SK-N-SH treated with all-trans-retinoic acid at 6 μM for 48 hours (cell line): ENCODE data around the gene RPRD1B.

Experiments
- ATAC-seq: fragments of 200-7000 bp; cut with Tn5 transposase; 3 replicates; pipeline ENCODE4 v1.9.1; 2020; ENCODE audit warnings: mild to moderate bottlenecking, moderate library complexity
- ARNTL ChIP-seq: fragments of 450-650 bp; formaldehyde crosslinking; IDR thresholded peaks from 2 replicates; pipeline ENCODE4 v1.5.0; 2020; ENCODE audit warnings: low read depth, mild to moderate bottlenecking, moderate library complexity, borderline replicate concordance
- BACH2 ChIP-seq: fragments of 250-450 bp; sonication (Bioruptor Pico); IDR thresholded peaks from 2 replicates; pipeline ENCODE4 v1.9.0; 2021; ENCODE audit warnings: mild to moderate bottlenecking, borderline replicate concordance
- CREB5 ChIP-seq: fragments of 250-450 bp; sonication (Bioruptor Pico); IDR thresholded peaks from 2 replicates; pipeline ENCODE4 v1.5.1; 2020; ENCODE audit warnings: low read depth, mild to moderate bottlenecking, moderate library complexity
- CSDC2 ChIP-seq: fragments of 250-450 bp; sonication (Bioruptor Pico); IDR thresholded peaks from 2 replicates; pipeline ENCODE4 v1.5.0; 2020; ENCODE audit warnings: mild to moderate bottlenecking, moderate library complexity
- CSRNP3 ChIP-seq: fragments of 250-450 bp; sonication (Bioruptor Pico); IDR thresholded peaks from 2 replicates; pipeline ENCODE4 v1.5.1; 2021; ENCODE audit warnings: mild to moderate bottlenecking, moderate library complexity
- ESRRG ChIP-seq: fragments of 250-450 bp; sonication (Bioruptor Pico); IDR thresholded peaks from 2 replicates; pipeline ENCODE4 v1.6.1; 2021; ENCODE audit warnings: mild to moderate bottlenecking
- GLIS3 ChIP-seq: fragments of 250-450 bp; sonication (Bioruptor Pico); IDR thresholded peaks from 2 replicates; pipeline ENCODE4 v1.5.0; 2020; ENCODE audit warnings: mild to moderate bottlenecking, moderate library complexity
- OSR1 ChIP-seq: fragments of 250-450 bp; sonication (Bioruptor Pico); IDR thresholded peaks from 2 replicates; pipeline ENCODE4 v1.8.0; 2022; ENCODE audit warnings: moderate library complexity, mild to moderate bottlenecking, inconsistent platforms
- PATZ1 ChIP-seq: fragments of 250-450 bp; sonication (Bioruptor Pico); IDR thresholded peaks from 2 replicates; pipeline ENCODE4 v1.8.0; 2020; ENCODE audit warnings: mild to moderate bottlenecking, moderate library complexity, borderline replicate concordance
- POU6F1 ChIP-seq: fragments of 250-450 bp; sonication (Bioruptor Pico); IDR thresholded peaks from 2 replicates; pipeline ENCODE4 v1.8.0; 2021; ENCODE audit warnings: low read depth, mild to moderate bottlenecking, moderate library complexity, borderline replicate concordance
- PPARA ChIP-seq: fragments of 250-450 bp; sonication (Bioruptor Pico); IDR thresholded peaks from 2 replicates; pipeline ENCODE4 v1.5.0; 2020; ENCODE audit warnings: mild to moderate bottlenecking, borderline replicate concordance
- TCF4 ChIP-seq: fragments of 250-450 bp; sonication (Bioruptor Pico); IDR thresholded peaks from 2 replicates; pipeline ENCODE4 v1.8.0; 2021; ENCODE audit warnings: mild to moderate bottlenecking, moderate library complexity, borderline replicate concordance
- TOX ChIP-seq: fragments of 250-450 bp; sonication (Bioruptor Pico); IDR thresholded peaks from 2 replicates; pipeline ENCODE4 v1.8.0; 2021; ENCODE audit warnings: mild to moderate bottlenecking, moderate library complexity, borderline replicate concordance
- TSHZ2 ChIP-seq: fragments of 250-450 bp; sonication (Bioruptor Pico); IDR thresholded peaks from 2 replicates; pipeline ENCODE4 v1.5.0; 2020; ENCODE audit warnings: mild to moderate bottlenecking, moderate library complexity
- ZC3H10 ChIP-seq: fragments of 250-450 bp; sonication (Bioruptor Pico); IDR thresholded peaks from 2 replicates; pipeline ENCODE4 v1.5.1; 2021; ENCODE audit warnings: mild to moderate bottlenecking, moderate library complexity
- ZFP3 ChIP-seq: fragments of 250-450 bp; sonication (Bioruptor Pico); IDR thresholded peaks from 2 replicates; pipeline ENCODE4 v1.5.0; 2020; ENCODE audit warnings: mild to moderate bottlenecking, moderate library complexity
- ZFP30 ChIP-seq: fragments of 450-650 bp; formaldehyde crosslinking; IDR thresholded peaks from 2 replicates; pipeline ENCODE4 v1.5.0; 2022; ENCODE audit warnings: mild to moderate bottlenecking, moderate library complexity
- ZNF565 ChIP-seq: fragments of 450-650 bp; formaldehyde crosslinking; conservative IDR thresholded peaks from 2 replicates; pipeline ENCODE4 v1.5.0; 2020; ENCODE audit warnings: low read depth, mild to moderate bottlenecking, moderate library complexity
- ZNF70 ChIP-seq: fragments of 450-650 bp; formaldehyde crosslinking; IDR thresholded peaks from 2 replicates; pipeline ENCODE4 v1.5.0; 2020; ENCODE audit warnings: mild to moderate bottlenecking, moderate library complexity

Gene RPRD1B

GRCh38 chr20:38113401-38114325 lies 80.1 kb downstream of the RPRD1B start (continued):
- no peak for TF ChIP-seq POU6F1 (CRISPR knock-in tag)

- ATAC-seq, result peak; percentile 60
- TF ChIP-seq POU6F1 (CRISPR knock-in tag), result no peak
- no peak for TF ChIP-seq PPARA
- no peak for TF ChIP-seq OSR1
- no peak for TF ChIP-seq ZFP3 (CRISPR knock-in tag)
- TF ChIP-seq ARNTL (CRISPR knock-in tag), result no peak
- TF ChIP-seq TCF4 (CRISPR knock-in tag), result no peak
- TF ChIP-seq TSHZ2, result no peak
- no peak for TF ChIP-seq ESRRG (CRISPR knock-in tag)
- no peak for TF ChIP-seq CSDC2 (CRISPR knock-in tag)
- TF ChIP-seq ZFP30, result no peak
- TF ChIP-seq BACH2, result no peak
- no peak for TF ChIP-seq GLIS3
- no peak for TF ChIP-seq PATZ1 (CRISPR knock-in tag)
- no peak for TF ChIP-seq CREB5 (CRISPR knock-in tag)
- no peak for TF ChIP-seq ZNF70 (CRISPR knock-in tag)
Measured at GRCh38 chr20:38114353-38114791, 80.8 kb downstream of the RPRD1B start.

GRCh38 chr20:38115205-38115604 lies 81.7 kb downstream of the RPRD1B start:
- ATAC-seq, result no peak
- TF ChIP-seq BACH2 (no peak), PPARA (no peak), ZFP3 (CRISPR knock-in tag) (no peak), ZNF565 (CRISPR knock-in tag) (no peak), ZC3H10 (CRISPR knock-in tag) (no peak), TCF4 (CRISPR knock-in tag) (no peak), TOX (no peak), CSRNP3 (no peak), CSDC2 (CRISPR knock-in tag) (no peak)
